KOPT-K1 (cell line): ENCODE measurements around the gene KRTAP4-2.
"Not testable (repeated sequence)": the region's sequence is repeated elsewhere in the genome, so short reads cannot be mapped to it uniquely, and the experiment has no call there.

Source experiments
- H3K27ac ChIP-seq: fragments of 200-600 bp; sonication (generic); 2 replicates; pipeline ENCODE4 v1.5.1; 2016; ENCODE audit warnings: antibody characterized with exemption, mild to moderate bottlenecking, low read depth, low read length; ENCODE audit not compliant: poor library complexity, severe bottlenecking
- H3K36me3 ChIP-seq: fragments of 200-600 bp; sonication (generic); 2 replicates; pipeline ENCODE4 v1.5.1; 2017; ENCODE audit warnings: antibody characterized with exemption, mild to moderate bottlenecking, low read length, moderate library complexity; ENCODE audit not compliant: insufficient read depth
- H3K9me3 ChIP-seq: fragments of 200-600 bp; sonication (generic); 2 replicates; pipeline ENCODE4 v1.5.1; 2017; ENCODE audit warnings: antibody characterized with exemption, low read length, mild to moderate bottlenecking; ENCODE audit not compliant: insufficient read depth, poor library complexity, severe bottlenecking

The KRTAP4-2 gene

GRCh38 chr17:41145261-41145660 is 32.8 kb downstream of the KRTAP4-2 start:
- peaks cover 27% of the 10 kb centered on the region for H3K9me3 ChIP-seq
- no peaks in the 10 kb centered on the region for H3K36me3 ChIP-seq
- no peak overlapping the region for H3K27ac ChIP-seq

- no peaks in the 10 kb centered on the region for H3K36me3 ChIP-seq
- H3K9me3 ChIP-seq, result peaks cover 31% of the 10 kb centered on the region
- H3K27ac ChIP-seq, result no peak overlapping the region
These were observed 33.2 kb downstream of the KRTAP4-2 start for GRCh38 chr17:41144846-41145245.

- Histone ChIP-seq H3K27ac (no peak overlapping the region), H3K36me3 (no peaks in the 10 kb centered on the region), H3K9me3 (peaks cover 34% of the 10 kb centered on the region)
These were observed 36.7 kb downstream of the KRTAP4-2 start for GRCh38 chr17:41141361-41141760.

GRCh38 chr17:41140360-41141131 is 37.5 kb downstream of the KRTAP4-2 start, which contains the start of gene KRTAP4-6:
KRTAP4-6 (minus strand) TSS chr17:41140544; CDS start chr17:41140487, 57 bp downstream.
- Histone ChIP-seq H3K9me3 (peaks cover 34% of the 10 kb centered on the region), H3K36me3 (no peaks in the 10 kb centered on the region), H3K27ac (no peak within 1 kb of the TSS)

GRCh38 chr17:41139865-41140264 is 38.2 kb downstream of the KRTAP4-2 start:
- H3K27ac ChIP-seq, H3K36me3 ChIP-seq: not testable (repeated sequence)
- peaks cover 34% of the 10 kb centered on the region for H3K9me3 ChIP-seq

GRCh38 chr17:41133880-41134735 is 43.9 kb downstream of the KRTAP4-2 start:
- no peak overlapping the region for H3K27ac ChIP-seq
- no peaks in the 10 kb centered on the region for H3K9me3 ChIP-seq
- no peaks in the 10 kb centered on the region for H3K36me3 ChIP-seq

- no peaks in the 10 kb centered on the region for H3K9me3 ChIP-seq
- H3K27ac ChIP-seq, result no peak overlapping the region
These were observed 46.0 kb downstream of the KRTAP4-2 start for GRCh38 chr17:41131979-41132378.

More at GRCh38 chr17:41131979-41132378, 46.0 kb downstream of the KRTAP4-2 start:
- H3K36me3 ChIP-seq, result no peaks in the 10 kb centered on the region
